Stimulated activated CD4-positive, alpha-beta T cell treated with anti-CD3 and anti-CD28 coated beads, Interleukin-4, amount 100 ng/mL, for 48 hours (primary cell): ENCODE data around the gene PDGFB.

Experiments used
- DNase-seq, 2 donors: peaks; one replicate each; pipeline ENCODE4 v3.0.0-alpha.2; 2020; ENCODE audit warnings: low read depth in 2 of 2

The PDGFB gene

DNA sequence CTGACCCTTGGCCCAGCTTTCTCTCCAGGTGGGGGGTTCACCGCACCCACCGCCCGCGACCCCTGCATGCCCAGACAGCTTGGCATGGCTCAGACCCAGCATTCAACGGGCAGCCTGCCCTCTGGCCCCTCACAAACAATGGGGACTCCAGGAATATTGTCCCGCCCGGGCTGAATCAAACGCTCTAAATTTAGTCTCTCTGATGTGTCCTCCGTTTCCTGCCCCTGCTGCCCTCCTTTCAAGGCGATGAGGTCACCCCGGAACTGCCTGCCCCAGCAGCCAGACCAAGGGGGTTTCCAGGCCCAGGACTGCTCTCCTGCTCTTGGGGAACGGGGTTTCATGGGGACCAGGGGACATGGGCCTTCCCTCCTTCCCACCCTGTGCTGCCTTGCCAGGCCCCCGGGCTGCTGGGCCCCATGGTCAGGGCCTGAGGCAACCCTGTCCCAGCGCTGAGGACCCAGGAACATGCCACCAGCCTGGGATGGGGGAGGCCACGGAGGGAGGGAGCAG, 10.1 kb upstream of the PDGFB start:
- DNase-seq, result no peak

DNA sequence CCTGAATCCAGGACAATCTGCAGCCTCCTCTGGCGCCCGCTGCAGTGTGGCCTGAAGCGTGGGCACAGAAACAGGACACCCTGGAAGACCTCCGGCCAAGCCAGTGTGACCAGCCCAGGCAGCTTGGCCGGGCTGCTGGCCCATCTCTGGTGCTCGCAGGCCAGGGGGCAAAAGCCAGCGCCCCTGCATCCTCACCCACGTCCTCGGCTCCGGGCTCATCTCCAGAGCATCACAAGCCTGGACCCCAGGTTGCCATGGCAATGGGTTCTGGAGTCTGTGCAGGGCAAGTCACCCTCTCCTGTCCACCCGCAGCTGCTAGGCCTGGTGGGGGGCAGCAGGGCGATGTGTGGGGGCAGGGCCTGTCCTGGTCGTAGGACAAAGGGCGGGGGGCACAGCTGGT, 9.3 kb upstream of the PDGFB start:
- DNase-seq, result no peak

DNA sequence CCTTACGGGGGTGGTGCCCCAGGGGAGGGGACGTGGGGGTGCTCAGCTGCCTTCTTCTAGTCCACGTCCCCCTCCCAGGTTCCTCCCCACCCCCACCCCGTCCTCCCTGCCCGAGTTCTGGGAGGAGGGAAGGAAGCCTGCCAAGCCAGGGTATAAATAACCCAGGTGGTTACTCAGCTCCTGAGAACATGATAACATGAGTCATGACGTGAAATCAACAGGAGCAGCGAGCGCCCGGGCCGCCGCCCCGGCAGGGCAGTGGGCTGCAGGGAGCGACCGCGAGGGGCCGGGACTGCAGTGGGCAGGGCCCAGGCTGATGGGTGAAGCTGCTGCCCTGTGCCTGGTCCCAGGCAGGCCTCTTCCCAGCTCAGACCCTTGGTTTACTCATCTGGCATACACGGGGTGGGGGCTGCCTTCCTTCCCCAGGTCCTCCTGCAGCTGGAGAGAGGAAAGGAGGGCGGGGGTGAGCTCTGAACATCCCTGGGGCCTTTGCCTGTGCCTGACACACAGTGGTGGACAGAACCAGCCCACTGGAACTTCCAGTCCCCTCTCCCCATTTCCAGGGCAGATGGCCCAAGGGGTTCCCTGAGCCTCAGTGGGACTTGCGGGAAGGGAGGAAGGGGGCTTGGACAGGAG, 8.8 kb upstream of the PDGFB start:
- no peak for DNase-seq

DNA sequence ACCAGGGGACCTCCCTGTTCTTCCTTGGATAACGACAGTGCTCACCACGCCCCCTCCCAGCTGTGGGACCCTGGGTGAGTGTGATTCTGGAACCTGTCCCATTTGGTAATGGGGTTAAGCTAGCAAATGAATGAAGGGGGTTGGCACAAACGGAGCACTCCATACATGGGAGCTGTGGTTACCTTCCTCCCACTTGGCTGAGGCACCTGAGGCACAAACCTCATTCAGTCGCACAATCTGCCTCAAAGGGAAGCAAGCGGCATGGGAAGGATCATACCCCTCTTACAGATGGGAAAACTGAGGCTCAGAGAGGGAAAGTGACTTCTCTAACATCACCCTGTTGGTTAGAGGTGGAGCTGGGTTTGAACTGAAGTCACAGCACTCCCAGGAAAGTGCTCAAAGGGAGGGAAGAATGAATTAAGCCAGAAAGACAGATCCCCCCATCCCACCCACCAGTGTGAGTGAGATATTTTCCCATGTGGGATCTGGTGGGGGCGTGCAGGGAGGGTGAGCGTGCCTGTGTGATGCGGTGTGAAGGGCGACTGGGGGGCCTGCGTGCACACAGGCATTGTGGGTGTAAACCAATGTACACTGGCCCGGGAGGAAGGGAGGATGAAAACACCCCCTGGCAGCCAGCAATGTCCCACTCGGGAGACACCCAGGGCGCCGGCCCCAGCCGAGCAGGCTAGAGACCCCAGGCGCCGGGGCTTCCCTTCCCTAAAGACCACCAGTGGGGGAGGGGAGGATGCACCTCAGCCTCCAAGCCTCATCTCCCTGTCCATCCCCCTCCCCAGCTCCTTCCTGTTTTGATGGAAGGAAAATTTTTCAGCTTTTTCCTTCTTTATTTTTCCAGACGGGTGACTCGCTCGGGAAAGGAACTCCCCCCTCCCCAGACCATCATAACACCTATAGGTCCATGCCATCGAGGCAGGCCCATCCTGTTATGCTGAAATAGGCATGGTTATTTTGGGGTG, 8.0 kb upstream of the PDGFB start:
- DNase-seq, result no peak

DNA sequence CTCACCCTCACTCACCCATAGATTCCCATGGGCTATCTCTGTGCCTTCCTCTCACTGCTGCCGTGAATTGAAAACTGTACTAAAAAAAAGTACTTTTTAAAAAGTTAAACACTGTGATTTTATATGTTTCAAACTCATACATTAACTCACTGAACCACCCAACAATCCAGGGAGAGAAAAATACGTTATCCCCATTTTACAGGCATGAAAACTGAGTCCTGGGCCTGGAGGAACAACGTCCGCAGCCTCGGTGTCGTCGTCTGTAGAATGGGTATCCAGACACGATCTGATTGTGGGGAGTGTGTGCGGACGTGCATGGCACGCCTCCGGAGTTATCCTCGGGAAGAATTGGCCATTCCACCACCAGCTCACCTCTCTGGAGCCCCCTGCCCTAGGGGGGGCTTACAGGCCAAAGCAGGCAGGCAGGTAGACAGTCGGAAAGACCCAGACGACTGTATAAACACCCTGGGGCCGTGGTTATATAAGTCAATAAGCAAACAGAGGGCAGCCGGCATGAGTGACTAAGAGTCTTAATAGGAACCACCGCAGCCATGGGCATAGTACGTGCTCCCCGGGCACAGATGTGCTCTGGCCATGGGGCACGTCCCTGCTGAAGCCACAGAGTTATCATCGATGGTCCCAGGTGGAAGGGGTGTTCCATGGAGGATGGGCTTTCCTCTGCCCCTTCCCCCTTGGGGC, 7.1 kb upstream of the PDGFB start:
- DNase-seq, result no peak

DNA sequence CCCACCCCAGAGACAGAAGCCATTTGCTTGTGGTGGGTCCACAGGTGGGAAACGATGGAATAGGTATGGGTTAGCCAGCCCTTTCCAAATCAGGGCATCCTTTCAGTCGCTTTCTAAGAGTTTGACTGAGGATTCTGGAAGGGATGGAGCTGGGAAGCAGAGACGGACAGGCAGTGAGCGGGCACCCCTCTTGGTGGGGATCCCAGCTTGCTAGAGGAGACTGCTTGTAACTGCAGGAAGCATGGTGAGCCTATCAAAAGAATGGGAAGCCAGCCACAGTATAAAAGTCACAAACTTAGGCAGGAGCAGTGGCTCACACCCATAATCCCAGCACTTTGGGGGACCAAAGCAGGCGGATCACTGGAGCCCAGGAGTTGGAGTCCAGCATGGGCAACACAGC, 6.1 kb upstream of the PDGFB start:
- DNase-seq, result no peak

DNA sequence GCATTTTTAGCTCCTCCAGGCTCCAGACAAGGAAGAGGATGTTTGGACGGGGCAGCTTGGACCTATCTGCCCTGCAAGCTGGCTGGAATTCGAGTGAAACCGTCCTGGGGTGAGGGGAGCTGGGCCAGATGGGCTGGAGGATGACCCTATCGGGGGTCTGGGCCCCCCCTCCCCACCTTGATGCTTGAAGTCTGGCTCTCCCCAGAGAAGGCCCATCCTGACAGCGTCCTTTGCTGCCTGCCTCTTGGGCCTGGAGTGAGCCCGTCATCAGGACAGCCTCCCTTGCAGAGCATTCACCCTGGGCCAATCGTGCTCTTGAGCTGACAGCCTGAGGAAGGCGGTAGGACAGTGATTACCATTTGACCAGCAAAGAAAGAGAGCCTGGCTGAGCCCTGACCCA, 5.3 kb upstream of the PDGFB start:
- DNase-seq, result no peak

DNA sequence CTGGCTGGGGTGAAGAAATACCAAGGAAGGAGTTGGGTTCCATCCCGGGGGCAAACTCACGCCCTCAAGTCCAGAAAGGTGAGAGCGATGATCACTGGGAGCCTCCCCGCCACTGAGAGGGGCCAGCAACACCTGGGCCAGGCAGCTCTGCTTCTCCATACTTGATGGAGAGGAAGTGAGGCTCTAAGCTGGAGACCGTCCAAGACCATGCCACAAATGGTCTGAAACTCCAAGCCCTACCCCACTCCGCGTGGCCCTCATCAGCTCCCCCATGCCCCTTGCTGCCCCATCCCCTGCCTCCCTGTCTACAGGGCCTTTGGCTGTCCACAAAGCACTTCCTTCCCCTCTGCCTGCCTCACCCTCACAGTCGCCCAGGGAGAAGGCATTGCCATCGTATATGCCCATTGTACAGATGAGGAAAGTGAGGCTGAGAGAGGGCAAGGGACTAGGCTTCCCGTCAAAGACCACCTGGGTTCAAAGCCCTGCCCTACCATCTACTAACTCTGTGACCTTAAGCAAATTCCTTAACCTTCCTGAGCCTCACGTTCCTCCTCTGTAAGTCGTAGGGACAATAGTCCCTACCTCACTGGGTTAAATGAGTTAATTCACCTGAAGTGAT, 4.4 kb upstream of the PDGFB start:
- no peak for DNase-seq

DNA sequence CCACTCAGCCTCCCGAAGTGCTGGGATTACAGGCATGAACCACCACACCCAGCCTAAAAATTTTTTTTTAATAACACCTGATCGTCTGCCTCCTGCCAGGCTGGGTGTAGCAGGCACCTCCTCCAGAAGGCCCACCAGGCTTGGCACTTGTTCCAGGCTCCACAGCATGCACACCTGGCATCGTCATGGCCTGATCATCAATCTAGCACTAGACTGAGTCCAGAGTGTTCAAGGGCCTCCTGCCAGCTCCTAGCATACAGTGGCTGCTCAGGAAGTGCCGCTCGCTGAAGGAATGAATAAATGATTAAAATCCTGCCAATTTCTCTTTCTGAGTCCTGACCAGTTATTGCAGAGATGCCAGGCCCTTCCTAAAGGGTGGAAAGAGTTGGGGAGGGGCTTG, 3.5 kb upstream of the PDGFB start:
- DNase-seq, result no peak

DNA sequence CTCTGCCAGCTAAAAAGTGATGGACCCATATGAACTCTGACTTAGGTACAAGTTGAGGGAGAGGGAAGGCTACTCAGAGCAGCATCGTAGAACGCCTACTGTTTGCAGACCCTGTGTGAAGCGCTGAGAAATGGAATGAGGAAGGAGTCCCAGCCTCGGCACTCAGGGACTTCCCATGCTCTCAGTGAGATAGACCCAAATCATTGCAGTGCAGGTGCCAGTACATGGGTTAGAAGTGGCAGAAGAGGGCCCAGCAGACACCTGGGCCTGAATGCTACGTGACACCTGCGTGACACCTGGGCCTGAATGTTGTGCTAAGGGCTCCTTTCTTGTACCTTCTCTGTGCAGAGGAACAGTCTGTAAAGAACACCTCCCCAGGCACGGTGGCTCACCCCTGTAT, 2.6 kb upstream of the PDGFB start:
- DNase-seq, result no peak

DNA sequence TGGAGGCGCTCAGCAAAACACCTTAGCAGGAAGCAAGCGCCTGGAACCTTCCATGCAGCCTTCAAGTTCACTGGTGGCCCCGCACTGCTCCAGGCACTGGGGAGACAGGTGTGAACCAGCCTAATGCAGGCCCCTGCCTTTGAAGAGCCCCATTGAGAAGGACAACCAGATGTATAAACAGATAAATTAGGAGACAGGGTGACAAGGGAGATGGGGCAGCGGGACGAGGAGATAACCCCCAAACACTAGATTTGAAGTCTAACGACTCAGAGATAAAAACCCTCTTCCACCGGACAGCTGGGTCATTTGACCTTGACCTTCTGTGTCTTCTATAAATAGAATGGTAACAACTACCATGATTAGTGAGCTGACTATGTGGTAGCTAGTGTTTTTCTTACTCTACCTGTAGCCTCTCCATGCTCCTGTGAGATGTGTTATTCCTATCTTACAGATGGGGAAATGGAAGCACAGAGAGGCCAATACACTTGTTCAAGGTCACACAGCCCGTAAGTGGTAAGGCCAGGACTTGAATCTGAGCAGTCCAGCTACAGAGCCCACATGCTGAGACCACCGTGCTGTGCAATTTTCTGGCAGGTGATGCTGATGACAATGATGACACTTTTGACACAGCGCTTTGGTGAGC, 2.0 kb upstream of the PDGFB start:
- no peak for DNase-seq

DNA sequence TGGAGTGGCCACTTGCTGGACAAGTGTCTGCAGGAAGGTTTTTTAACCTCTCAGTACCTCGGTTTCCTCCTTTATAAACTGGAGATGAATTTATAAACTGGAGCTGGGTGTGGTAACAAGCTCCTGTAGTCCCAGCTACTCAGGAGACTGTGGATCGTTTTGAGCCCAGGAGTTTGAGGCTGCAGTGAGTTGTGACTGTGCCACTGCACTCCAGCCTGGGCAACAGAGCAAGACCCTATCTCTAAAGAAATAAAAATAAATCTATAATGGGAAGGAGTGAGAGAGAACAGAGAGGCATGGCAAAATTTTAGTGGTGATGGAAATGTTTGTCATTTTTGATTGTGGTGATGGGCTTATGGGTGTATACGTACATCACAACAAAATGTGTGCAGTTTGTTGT, 1.4 kb upstream of the PDGFB start:
- no peak for DNase-seq

DNA sequence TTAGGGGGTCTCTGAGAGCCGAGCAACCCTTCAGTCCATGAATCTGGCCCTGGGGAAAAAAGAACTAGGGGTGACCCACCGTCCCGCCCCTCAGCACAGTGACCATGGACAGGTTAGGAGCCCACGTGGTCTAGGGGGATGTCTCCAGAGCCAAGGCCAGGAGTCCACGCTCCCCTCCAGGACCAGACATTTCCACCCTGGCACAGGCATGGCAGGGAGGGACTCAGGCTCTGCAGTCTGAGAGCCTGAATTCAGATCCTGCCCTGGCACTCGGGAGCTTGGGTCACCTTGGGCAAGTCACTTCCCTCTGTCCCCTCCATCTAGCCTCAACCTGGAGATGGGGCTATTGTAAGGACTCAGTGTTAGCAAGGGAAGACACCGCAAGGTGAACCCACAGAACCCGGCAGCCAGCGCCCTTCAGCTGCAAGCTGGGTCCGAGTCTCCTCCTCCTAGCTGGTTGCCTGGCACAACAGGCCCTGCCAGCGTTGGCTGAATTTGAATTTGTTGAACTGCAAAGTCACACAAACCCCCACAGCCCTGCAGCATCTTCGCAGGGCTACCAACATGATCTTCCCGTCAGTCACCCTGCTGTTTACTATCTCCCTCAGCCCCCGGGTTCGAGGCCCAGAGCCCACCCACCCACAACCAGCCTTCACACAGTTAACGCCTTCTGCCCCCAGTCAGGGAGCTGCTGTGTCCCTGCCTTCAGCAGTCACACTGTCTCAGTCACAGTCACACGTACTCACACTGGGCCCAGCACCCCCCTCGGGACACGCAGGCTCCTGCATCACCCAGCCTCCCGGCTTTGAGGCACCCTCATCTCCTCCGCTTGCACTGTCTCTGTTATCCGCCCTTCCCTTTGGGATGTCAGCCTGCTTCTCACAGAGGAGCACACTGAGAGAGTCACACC, 603 bp upstream of the PDGFB start:
- DNase-seq, result no peak

DNA sequence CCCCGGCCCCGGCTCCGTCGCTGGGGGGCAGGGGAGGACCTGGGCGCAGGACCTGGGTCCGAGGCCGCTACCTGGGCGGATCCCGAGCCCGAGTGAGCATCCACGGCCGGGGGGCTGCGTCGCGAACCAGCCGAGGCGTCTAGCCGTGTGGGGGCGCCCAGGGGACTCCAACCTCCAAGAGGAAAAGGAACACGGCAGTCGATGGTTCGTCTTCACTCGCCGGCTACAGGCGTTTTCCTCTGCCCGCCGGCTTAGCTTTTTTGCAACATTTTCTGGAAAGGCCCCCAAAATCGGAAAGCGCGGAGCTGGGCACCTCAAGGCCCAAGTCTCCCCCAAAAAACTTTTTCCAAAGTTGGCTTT, 666 bp downstream of the PDGFB start:
- no peak for DNase-seq

DNA sequence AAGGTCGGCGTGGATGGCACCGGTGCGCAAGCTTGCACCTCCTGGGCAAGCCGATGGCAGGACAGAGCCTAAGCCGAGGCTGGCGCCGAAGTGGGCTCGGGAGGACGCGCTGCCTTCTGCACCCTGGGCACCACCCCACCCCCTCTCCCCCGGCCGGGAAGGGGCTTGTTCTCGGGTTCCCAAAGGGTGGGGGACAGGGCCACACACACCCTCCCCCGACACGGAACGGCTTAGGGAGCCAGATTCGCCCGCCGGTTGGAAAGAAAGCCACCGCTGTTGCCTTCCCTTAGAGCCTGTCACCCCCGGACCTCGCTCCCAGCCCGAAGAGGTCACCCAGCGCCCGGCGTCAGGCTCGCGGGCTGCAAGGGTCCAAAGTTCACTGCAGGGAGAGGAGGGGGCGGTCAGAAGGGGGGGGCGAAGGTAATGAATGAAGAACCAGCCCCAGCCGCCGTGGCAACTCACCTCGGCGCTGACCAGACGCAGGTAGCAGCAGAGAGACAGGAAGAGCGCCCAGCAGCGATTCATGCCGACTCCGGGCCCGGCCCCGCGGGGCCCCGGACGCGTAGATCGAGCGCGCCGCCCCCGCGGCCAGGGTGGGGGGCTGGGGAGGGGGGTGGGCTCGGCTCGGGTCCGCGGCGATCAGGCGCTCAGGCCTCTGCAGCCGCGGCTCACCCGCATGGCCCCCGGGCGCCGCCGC, 1.2 kb downstream of the PDGFB start:
- no peak for DNase-seq

DNA sequence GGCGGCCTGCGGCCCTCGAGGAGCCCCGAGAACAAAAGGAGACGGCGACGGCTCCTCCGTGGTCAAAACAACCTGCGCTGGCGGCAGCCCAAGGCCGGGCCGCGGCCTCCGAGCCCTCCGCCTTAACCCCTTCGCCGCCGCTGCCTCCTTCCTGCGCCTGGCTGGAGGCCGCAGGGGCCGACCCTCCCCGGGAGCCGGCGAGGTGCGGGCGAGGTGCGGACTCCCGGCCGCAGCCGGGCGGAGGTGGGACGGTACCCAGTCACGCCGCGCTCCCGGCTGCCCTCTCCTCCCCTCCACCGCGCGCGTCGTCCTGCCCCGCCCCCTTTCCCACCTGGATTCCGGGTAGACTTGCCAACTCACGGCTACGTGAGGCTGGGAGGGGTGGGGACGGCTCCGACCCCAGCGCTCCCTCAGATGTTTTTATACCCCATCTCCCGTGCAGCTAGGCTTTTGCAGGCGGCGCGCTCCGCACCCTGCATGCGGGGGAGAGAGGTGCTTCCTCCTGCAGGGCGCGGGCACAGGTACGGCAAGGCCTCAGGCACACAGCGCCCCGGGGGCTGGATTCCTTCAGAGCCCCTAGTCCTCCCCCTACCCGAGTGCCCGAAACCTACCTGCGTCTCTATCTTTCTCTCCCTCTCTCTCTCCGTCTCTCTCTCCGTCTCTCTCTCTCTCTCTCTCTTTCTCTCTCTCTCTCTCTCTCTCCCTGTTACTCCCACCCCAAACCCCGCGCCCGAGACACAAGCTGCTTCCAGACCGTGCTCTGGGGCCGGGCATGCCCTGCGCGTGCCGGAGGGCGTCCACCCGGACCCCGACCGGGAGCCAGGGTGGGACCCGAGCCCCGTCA, 2.0 kb downstream of the PDGFB start:
- no peak for DNase-seq

DNA sequence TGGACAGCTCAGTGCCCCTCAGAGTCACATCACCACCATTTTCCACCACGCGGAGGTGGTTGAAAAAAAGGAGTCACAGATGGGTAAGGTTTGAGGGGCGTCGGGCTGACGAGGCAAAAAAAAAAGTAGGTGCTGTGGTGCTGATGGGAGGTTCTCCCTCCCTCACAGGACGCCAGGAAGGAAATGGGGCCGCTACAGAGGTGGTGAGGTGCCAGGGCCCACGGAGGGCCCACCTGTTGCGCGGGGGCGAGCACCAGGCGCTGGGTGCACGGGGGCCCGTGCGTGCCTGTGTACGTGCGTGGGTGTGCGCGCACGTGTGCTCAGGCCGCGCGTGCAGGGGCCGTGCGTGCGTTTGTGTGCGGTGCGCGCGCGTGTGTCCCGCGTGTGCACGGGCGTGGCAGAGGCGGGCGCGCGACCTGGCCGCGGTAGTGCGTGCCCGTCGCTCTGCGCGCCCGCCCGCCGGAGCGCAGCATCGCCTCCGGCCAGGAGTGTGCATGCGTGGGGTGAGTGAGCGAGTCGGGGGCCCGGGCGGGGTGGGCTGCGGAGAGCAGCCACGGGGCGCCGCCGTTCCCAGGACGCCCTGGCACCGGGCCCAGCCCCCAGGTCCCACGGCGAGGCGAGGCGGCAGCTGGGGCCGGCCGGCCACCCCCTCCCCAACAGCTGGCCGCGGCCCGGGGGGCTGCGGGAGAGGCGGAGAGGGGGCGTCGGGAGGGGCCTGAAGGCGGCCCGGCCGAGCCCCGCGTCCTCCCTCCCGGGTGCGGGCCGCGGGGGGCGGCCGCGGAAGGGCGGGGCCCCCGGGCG, 2.8 kb downstream of the PDGFB start:
- no peak for DNase-seq
